ENCODE results near the gene DCAF8.
A peak's percentile ranks its signal among the peaks of the same experiment; 100 is the strongest.

The DCAF8 gene

DNA sequence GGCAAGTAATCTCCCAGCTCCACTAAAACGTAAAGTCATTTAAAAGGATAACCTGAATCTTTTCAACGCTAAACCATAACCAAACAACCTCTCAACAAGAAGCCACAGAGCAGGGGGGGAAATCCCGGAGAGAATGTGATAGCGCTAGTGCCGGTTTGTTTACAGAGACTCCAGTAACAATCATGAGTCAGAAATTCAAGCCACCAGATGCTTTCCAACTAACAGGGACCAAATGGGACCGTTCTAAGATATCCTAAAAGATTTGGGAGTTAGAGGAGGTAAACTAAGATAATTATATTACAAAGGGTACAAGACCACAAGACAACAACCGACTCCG is 825 bp downstream of the DCAF8 start:
- DNase-seq: peak; percentile 72

DNA sequence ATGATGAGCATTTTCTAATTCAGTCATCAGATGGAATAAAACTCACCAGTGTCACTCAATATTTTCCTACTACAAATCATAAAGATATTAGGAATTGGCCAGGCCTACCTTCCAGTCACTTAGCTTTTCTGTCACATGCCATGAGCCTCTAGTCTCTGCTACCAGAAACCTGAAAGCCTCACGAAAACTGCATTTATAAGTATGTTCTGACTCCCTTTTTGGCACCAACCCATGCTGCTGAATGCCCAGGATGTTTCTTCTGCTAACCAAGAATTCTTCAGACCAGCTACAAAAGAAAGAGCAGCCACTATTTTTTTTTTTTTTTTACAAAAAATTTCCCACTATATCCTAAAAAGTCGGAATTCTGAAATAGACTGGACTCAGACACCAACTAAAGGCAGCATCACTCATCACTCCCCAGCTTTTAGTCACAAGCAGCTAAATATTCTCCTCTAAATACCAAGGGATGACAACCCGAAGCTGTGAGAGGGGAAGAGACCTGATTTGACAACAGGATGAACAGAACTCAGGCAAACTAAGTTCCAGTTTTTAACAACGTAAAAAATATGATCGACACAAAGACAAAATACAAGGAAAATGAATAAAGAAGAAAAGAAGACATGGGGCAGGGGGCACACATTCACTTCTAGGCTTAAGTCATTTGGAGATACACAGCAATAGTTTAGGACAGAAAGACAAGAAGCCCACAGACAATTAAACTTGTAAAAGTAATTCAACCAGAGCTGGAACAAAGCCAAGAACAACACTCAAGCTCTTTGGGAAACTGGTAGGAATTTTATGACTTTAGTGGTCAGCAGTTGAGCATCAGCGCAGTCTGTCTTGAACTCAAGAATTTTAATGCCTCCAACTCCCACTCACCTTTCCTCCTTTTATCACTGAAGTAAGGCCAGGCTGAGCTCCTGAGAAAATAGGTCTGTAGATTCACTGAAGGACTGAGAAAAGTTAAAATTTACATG is 1.7 kb downstream of the DCAF8 start:
- DNase-seq: no peak

DNA sequence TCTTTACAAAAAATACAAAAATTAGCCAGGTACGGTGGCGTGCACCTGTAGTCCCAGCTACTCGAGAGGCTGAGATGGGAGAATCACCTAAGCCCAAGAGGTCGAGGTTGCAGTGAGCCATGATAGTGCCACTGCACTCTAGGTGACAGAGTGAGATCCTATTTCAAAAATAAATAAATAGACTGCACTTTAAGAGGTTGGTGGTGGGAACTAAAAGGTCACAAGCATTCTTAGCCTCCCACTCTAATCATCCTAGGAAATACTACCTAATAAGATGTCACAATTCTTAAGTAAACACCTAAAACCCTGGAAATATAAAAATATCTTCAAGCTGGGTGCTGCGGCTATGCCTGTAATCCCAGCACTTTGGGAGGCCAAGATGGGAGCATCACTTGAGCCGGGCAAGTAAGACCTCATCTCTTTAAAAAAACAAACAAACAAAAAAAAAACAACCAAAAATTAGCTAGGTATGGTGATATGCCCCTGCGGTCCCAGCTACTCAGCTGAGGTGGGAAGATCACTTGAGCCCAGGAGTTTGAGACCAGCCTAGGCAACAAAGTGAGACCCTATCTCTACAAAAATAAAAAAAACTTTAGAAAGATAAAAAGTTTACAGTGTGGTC is 4.1 kb downstream of the DCAF8 start:
- DNase-seq: no peak

DNA sequence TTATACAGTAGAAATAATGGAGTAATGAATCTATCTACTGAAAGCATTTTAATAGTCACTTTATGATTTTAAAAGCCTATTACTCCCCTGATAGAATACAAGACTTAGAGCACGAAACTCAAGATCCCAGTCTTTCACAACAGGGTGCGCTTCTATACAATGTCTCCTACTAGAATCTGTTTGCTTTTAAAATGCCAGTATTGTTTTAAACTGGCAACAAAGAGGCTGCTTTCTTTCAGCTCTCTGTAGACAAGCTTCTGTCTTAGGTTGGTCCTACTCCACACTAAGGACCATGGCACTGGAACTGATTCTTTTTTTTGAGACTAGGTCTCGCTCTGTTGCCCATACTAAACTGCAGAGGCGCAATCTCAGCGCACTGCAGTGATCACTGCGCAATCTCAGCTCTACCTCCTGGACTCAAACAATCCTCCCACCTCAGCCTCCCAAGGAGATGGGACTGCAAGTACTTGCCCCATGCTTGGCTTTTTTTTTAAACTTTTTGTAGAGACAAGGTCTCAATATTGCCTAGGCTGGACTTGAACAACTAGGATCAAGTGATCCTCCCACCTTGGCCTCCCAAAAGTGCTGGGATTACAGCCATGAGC is 4.8 kb downstream of the DCAF8 start:
- no peak for DNase-seq

DNA sequence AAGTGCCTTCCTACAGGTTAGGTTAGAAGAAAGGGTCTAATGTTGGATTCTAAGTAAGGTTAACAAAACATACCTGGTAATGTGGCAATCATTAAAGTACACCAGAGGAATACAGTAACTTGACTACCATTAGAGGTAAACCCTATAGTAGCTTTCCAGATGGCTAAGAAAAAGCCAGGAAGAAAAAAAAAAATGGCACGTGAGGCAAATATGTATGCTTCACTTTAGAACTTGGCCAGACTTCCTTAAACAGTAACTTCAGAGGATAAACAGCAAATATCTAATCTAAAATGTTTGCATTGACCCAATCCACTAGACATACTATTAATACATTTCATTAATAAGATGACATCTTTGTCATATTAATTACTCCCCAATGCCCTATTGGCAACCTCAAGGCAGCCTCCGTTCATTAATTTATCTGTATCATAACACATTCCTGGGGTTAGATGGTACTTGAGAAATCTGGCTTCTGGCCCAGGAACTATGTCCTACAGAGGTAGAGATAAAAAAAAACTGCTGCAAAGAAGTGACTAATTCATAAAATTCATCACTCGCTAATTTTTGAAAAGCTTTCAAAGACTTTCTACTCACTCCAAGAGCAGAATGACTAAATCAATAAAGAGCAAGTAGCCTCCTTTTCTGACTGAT is 5.8 kb downstream of the DCAF8 start:
- no peak for DNase-seq

DNA sequence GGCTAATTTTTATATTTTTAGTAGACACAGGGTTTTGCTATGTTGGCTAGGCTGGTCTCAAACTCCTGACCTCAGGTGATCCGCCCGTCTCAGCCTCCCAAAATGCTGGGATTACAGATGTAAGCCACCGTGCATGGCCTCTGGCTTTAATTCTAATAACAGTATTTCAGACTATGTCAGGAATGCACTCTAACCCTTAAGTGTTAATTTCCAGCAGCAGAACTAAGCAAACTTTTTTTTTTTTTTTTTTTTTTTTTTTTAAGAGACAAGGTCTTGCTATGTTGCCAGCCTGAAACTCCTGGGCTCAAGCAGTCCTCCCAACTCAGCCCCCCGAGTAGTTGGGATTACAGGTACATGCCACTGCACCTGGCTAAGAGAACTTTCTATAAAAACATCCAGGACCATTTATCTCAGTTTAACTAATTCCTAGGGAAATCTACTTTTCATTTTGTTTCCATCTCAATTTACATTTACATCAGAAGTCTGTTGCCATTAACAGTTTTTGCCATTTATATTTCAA is 6.5 kb downstream of the DCAF8 start:
- DNase-seq: no peak

DNA sequence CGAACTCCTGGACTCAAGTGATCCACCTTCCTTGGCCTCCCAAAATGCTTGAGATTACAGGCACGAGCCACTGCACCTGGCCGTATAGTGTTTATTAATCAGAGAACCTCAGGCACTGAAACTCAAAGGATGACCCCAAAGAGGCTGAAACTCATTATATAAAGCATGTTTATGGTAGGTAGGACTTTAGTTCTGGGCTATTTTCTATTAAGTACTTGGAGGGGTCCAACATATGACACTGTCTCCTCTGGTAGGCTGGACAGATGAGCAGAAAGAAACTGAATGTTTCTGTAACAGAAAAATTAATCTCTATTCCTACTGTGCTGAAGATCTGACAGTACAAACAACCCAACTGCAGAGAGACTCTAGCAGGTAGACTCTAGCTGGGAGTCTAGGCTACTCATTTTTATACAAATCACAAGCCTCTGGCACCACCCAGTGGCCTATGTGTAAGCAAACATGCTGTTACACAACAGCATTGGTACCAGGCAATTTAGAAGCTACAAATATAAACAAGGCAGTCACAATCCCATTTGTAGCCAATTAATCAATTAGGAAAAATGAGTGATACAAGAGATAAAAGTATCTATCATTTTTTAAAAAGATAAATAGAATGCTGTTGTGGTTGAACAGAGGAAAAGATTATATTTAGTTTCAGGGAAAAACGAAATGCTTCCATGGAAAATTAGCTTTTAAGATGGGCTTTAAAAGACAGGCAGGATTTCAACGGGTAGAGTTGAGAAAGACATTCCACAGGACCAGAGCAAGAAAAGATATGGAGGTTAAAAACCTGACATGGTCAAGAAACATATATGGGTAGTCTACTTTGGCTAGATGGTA is 10.4 kb downstream of the DCAF8 start:
- DNase-seq: peak; percentile 66

DNA sequence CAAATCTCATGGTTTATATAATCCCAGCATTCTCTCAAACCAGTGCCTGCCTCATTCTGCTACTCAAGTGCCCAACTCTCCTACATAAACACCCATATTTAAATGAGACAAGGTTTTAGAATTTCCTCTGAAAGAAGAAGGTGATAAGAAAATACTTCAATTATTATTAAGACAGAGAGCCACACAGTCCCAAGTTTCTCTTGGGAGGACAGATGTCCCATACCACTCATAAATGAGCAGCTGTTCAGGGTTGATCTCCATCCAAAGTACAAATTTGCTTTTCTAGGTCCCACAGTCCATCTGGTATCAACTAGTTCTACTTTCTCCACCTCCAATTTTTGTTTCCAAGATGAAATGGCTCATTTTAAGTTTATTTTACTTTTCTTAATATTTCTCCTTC is 11.3 kb downstream of the DCAF8 start:
- no peak for DNase-seq

DNA sequence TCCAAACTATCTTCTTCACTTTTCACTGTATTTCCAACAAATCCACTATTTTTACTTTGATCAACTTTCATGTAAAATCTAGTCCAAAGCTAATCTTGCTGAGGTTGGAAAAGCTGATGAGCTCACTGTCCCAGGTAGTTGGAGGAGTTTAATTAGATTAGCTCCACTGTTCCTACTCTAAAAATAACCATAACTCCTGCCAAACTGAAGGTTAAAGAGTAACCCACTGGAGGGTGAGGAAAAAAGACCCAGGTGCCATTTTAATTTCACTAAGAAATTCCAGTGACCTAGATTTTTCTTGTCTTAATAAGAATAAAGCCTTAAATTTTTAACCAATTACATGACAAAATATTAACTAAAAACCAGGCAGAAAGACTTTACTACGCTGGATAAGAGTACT is 15.3 kb downstream of the DCAF8 start:
- no peak for DNase-seq

DNA sequence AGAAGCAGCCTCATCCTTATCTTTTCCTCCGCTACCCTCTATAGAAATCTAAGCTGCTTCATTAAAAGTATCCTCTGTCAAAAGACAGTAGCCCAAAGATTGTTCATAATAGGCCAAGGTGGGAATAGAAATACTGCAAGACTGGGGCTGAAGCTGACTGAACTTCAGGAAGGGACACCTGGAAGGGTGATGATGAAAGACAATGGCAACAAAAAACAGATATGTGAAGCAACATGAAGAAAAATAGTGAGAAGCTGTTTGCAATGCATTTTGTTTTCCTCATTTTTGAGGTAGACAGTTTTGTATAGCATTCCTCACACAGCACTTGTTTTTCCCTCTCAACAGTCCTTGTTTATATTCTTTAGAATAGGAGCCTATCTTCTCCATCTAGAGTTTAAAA is 16.9 kb downstream of the DCAF8 start:
- no peak for DNase-seq

DNA sequence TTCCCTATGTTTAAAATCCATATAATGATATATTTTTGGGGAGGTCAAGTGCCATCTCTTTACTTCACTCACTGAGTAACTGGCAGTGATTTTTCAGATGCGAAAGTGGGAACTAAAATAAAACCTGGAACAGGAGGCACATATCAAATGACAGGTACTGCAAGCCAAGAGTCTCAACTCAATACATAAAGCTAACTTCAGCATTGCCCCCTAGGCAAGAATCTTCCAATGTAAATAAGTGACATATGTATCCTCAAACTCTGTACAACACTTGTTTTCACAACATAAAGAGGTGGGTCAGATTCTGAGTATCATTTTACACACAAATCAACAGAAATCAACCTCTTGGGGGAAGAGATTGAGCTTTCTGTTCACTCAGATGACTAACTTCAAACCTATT is 18.1 kb downstream of the DCAF8 start:
- DNase-seq: no peak

DNA sequence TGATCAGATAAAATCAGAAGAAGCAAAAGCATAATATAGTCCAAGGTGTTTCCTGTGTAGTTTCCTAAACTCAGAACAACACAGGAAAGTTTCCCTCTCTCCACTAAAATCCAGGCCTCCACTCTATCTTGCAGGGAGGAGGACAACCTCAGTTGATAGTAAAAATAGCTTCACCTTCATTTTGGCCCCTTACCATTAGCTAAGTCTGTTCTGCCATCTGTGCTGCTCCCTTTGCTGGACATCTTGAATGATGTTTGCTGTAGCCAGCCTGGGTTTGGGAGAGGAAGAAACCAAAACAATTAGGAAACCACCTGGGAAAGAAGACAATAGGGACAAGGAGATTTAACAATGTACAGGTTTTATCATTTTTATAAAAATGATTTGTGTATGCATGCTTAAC is 18.6 kb downstream of the DCAF8 start:
- DNase-seq: no peak

DNA sequence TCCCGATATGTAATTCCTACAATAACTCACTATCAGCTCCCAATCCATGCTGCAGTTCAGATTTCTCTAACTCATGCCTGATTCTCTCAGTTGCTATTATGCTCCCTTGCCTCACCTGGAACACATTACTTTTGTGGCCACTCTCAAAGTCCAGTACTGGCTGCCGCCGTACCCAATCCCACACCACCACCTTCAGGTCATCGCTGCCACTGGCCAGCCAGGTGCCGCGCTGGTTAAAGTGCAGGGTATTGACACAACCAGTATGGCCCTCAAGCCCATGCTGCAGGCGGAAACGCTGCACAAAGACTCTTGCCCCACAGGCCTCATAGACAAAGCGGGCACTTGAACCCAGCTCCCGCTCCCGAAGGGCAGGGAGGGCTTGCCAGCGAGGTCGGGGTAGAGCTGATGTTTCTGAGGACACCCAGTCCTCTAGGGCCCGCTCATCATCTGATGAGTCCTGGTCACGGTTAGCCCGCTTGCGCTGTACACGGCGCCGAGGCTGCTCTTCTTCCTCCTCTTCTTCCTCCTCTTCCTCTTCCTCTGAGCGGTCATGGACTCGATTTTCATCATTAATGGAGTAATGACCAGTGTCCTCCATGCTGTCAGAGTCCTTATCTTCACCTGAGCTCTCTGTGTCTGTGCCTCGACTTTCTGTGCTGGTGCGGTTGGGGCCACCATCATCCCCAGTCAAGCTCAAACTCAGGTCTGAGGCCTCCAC is 22.6 kb downstream of the DCAF8 start:
- DNase-seq: no peak

DNA sequence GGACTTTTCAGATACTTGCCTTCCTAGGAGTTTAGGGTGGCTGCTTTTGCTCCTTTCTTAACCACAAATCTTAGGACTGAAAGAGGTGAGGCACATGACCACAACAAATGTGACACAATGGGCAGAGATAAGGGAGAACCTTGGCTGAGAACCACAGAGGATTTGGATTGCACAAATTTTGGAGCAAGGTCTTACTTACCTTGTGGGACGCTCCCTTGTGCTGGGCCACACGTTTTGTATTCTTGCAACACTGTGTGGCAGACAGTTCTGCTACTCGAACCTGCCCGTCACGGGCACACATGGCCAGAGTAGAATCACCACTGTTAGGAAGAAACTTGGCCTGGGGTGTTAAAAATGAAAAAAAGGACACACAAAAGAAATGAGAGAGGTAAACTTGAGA is 23.9 kb downstream of the DCAF8 start:
- no peak for DNase-seq

DNA sequence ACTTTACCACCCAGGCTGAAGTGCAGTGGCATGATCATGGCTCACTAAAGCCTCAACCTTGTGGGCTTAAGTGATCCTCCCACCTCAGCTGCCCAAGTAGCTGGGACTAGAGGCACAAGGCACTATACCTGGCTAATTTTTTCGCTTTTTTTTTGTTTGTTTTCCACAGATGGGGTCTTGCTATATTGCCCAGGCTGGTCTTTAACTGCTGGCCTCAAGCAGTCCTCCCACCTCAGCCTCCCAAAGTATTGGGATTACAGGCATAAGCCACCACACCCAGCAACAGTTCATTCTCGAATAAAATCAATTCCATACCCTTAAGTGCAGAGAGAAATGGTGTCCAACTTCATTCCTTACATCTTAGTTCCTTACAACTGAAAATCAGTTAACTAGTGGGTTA is 24.8 kb downstream of the DCAF8 start:
- no peak for DNase-seq

DNA sequence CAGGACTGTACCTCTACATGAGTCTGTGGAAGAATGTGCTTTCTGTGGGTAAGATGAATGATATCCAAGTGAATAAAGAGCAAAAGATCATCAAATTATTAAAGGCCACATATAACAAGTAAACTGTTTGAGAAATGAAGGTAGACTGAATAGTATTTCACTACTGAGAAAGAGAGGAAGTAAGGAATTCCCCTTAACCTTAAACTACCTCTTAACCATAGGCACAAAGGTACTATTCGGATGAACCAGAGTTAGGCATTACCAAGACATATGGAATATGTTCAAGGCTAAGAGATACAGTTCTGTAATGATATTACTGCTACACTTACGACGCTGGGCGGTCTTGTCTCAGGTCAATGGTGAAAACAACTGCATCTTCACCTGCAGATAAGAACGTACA is 25.5 kb downstream of the DCAF8 start:
- DNase-seq: no peak

DNA sequence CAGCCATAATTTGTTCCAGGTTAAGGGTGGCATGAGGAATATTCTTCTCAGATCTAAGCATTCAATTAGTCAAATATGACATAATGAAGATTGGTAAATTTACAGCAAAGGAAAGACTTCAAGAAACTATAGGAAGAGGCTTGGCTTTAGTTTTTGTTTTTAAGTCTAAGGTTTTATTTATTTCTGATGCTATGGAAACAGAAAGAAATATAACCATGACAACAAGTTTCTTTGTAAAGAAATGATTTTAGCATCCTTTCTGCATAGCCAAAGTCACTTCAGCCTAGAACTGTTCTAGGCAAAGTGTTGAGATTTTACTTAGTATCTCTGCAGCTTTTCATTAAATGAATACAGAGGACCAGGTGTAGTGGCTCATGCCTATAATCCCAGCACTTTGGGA is 29.4 kb downstream of the DCAF8 start:
- no peak for DNase-seq

DNA sequence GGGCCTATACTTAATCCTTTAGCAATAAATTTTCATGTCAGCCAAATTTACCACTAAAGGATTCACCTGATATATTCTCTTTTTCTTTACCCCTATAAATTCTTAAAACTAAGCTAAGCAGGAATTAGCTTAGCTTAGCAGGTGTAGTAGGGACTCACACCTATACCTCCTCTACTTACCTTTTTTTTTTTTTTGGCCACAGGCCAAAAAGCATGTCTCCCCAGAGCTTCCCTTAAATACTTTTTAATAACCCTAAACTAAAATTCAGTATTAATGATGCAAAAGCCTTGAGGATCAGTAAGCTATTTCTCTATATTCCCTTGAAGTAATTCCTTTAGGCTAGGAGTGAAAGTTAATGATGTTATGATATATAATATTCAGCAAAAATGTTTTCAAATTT is 33.9 kb downstream of the DCAF8 start:
- DNase-seq: no peak

DNA sequence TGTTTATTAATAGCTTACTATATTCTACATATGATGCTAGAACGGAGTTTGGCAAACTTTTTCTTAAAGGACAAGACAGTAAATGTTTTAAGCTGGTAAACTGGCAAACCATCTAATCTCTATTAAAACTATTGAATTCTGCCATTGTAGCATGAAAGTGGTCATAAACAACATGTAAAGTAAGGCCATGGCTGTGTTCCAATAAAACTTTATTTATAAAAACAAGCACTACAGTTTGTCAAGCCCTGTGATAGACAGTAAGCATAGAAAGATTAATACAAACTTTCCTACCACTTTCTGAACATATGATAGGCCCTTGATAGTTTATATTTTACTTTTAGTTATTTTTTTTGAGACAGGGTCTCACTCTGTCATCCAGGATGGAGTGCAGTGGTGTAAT is 34.8 kb downstream of the DCAF8 start:
- DNase-seq: no peak

DNA sequence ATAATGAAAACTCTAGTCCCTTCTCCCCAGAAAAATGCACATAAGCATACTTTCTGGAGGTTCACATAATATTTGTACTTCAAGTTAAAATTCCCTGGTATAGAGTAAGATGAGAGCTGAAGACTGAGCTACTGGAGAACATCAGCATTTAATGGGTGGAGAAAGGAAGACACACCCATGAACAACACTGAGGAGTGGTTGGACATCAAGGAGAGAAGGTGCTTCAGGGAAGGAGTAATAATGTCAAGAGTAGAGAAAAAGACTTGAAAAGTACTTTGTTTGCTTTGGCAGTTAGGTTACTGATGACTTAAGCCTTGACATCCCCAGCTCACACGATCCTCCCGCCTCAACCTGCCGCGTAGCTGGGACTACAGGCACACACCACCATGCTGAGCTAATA is 35.3 kb downstream of the DCAF8 start:
- DNase-seq: no peak

DNA sequence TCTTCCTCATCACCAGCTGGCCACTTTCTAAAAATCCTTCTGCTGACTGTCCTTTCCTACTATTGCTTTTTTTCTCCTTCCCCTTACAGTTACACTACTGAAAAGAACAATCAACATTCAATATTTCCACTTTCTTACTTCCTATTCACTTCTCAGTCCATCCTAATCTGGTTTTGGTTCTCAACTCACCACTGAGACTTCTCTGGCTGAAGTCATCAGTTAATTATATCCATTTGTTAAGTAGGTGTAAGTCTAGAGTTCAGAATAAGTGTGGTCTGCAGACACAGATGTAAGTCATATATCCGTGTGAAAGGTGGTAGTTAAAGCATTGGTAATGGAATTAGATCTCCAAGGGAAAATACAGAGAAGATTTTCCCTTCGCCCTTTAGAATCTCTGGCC is 35.7 kb downstream of the DCAF8 start:
- DNase-seq: no peak

DNA sequence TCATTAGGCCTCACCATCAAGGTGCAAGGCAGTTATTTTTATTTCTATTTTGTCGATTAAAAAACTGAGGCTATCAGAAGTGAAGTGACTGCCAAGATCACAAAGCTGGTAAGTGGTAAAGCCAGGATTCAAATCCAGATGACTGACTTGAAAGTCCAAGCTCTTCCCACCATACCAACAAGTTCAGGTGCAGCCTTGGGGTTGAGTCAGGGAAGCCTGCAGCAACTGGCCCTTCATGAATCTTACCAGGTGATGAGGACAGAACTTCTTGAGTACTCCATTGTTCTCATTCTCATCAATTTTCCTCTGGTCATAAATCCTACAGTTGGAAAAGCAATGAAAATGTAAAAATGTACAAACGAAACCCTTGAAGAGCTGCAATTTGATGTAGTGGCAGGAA is 37.0 kb downstream of the DCAF8 start:
- DNase-seq: no peak

All from CD4-positive, alpha-beta T cell treated with Interleukin-17A for 4 hours (primary cell).